Neutrophil (primary cell): Measurements from ENCODE around the gene LRRC55.

Experiments
- H3K27ac ChIP-seq: fragments of 200-600 bp; sonication (generic); 2 replicates; pipeline ENCODE4 v1.5.1; 2016; ENCODE audit warnings: mild to moderate bottlenecking, moderate library complexity
- H3K27me3 ChIP-seq: fragments of 200-600 bp; sonication (generic); 2 replicates; pipeline ENCODE4 v1.6.0; 2016; ENCODE audit warnings: mild to moderate bottlenecking
- H3K36me3 ChIP-seq: fragments of 200-600 bp; sonication (generic); 2 replicates; pipeline ENCODE4 v1.5.1; 2017
- H3K4me1 ChIP-seq, 2 experiments: fragments of 200-600 bp in 1 of 2; sonication (generic) in 1 of 2; 1 replicate in 1 of 2; 2 replicates in 1 of 2; pipeline versions ENCODE4 v1.5.1 to v1.6.1; 2013 to 2016; ENCODE audit warnings: low read depth in 1 of 2, low read length in 1 of 2, mild to moderate bottlenecking in 1 of 2, moderate library complexity in 1 of 2; ENCODE audit not compliant: control insufficient read depth in 1 of 2, insufficient read depth in 1 of 2
- H3K4me3 ChIP-seq, 2 experiments: fragments of 200-600 bp in 1 of 2; sonication (generic) in 1 of 2; 1 replicate in 1 of 2; 2 replicates in 1 of 2; pipeline ENCODE4 v1.5.1; 2013 to 2016; ENCODE audit warnings: low read depth in 1 of 2, low read length in 1 of 2, mild to moderate bottlenecking in 1 of 2, moderate library complexity in 1 of 2
- H3K9me3 ChIP-seq: fragments of 200-600 bp; sonication (generic); 2 replicates; pipeline ENCODE4 v1.5.1; 2016
- CTCF ChIP-seq: fragments of 200-600 bp; sonication (generic); IDR thresholded peaks from 2 replicates; pipeline ENCODE4 v1.5.1; 2016; ENCODE audit warnings: antibody characterized with exemption

Gene LRRC55

GRCh38 chr11:57233702-57234101 lies 51.9 kb downstream of the LRRC55 start:
- Histone ChIP-seq H3K36me3 (no peaks in the 10 kb centered on the region), H3K27me3 (peaks cover 100% of the 10 kb centered on the region), H3K9me3 (no peaks in the 10 kb centered on the region)

DNA sequence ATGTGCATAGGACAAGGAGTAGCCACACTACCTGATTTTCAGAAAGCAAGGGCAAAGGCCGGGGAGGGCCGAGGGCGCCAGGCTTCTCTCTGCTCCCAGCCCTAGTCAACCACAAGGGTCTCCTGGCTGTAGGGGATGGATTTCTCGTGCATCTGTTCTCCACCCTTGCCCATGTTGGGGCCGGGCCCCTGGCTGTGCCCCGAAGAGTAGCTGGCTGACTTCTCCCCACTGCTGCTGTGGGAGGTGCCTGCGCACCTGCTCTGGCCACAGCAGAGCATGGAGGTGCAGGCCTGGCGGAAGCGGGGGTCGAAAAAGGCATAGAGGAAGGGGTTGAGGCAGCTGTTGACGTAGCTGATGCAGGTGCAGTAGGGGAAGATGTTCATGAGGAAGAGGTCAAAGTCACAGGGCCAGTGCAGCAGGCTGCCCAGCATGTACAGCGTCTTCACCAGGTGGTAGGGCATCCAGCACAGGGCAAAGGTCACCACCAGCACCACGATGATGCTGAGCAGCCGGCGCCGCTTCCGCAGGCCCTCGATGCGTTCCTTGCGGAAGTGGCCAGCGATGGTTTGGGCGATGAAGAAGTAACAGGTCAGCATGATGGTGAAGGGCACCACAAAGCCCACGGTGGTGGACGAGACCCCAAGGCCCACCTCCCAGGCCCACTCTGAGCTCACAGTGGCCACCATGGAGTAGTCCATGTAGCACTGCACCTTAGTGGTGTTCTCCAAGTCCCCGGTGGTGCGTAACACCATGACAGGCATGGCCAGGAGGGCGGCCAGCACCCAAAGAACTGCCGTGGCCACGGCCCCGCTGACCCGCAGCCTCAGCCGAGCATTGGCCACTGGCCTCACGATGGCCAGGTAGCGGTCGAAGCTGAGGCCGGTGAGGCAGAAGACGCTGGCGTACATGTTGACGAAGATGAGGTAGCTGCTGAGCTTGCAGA lies 54.3 kb downstream of the LRRC55 start:
- TF ChIP-seq CTCF: no peak
- H3K4me1 ChIP-seq: no peaks in the 10 kb centered on the region
- H3K27ac ChIP-seq: no peak overlapping the region
- no peaks in the 10 kb centered on the region for H3K36me3 ChIP-seq
- peaks cover 99% of the 10 kb centered on the region for H3K27me3 ChIP-seq
- H3K9me3 ChIP-seq: no peaks in the 10 kb centered on the region
- H3K4me3 ChIP-seq: no peak overlapping the region

More at GRCh38 chr11:57233702-57234101, 51.9 kb downstream of the LRRC55 start:
- Histone ChIP-seq H3K4me3 (no peak overlapping the region), H3K4me1 (no peaks in the 10 kb centered on the region), H3K27ac (no peak overlapping the region)
- TF ChIP-seq CTCF: no peak

DNA sequence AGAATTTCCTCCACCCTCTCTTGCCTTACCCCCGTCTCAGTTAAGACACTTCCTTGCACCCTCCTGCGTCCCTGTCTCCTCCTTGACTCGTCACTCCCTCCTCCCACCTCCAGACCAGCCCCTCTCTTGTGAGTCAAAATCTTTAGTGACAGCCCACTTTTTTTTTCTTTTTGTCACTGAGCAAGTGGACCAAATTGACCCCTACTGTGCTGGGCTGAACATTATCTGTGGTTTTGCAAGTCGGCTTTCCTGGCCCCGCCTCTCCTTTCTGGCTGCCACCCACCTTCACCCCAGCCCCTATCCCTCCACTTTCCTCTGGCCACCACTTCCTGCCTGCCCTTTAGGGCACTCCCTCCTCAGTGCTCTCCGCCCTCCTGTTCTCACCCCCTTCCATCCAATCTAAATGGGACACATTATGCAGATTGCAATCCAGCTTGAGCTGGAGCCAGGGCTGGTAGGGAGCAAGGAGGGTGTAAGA lies 55.5 kb downstream of the LRRC55 start, which contains the start of gene APLNR:
Gene APLNR (minus strand): TSS at position 47 of the 478 bp plus-strand sequence. CDS start 246 bp downstream, outside the sequence.
- Histone ChIP-seq H3K27ac (no peak within 1 kb of the TSS), H3K4me1 (no peaks in the 10 kb centered on the region), H3K36me3 (no peaks in the 10 kb centered on the region), H3K27me3 (peaks cover 98% of the 10 kb centered on the region), H3K9me3 (no peaks in the 10 kb centered on the region), H3K4me3 (no peak within 1 kb of the TSS)
- no peak for TF ChIP-seq CTCF

- Histone ChIP-seq H3K27ac (no peak overlapping the region), H3K36me3 (no peaks in the 10 kb centered on the region), H3K4me1 (no peaks in the 10 kb centered on the region), H3K27me3 (peaks cover 78% of the 10 kb centered on the region), H3K9me3 (no peaks in the 10 kb centered on the region), H3K4me3 (no peak overlapping the region)
- TF ChIP-seq CTCF: no peak
Measured at GRCh38 chr11:57239348-57239747, 57.6 kb downstream of the LRRC55 start.

DNA sequence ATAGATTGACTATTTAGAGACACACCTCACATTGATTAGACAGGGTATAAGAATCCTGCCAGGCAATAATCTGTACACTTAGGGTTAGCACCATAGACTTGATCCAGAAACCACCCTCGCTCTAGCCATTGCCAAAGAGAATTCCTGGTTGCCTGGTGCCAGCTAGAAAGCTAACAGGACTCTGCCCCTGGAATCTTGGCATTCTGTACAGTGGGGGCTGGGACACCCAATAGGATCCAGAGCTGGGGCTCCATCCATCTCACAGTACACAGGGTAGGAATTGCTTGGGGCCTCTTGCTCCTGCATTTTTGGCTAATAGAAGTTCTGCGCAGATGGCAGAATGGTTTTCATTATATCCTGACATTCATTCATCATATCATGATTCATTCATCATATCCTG lies 58.3 kb downstream of the LRRC55 start:
- no peaks in the 10 kb centered on the region for H3K4me1 ChIP-seq
- TF ChIP-seq CTCF: no peak
- H3K9me3 ChIP-seq: no peaks in the 10 kb centered on the region
- H3K27me3 ChIP-seq: peaks cover 72% of the 10 kb centered on the region
- H3K36me3 ChIP-seq: no peaks in the 10 kb centered on the region
- H3K27ac ChIP-seq: no peak overlapping the region
- no peak overlapping the region for H3K4me3 ChIP-seq
